AG09309 (cell line): Measurements from ENCODE around the gene MUCL3.

ENCODE experiments used
- DNase-seq: peaks from one replicate; pipeline ENCODE4 v3.0.0-alpha.2; 2010; ENCODE audit warnings: low read depth
- H3K4me3 ChIP-seq: 2 replicates; pipeline ENCODE4 v1.5.1; 2011; ENCODE audit warnings: mild to moderate bottlenecking, low read depth, low read length, moderate library complexity; ENCODE audit not compliant: control insufficient read depth
- TF ChIP-seq, protein P1 (sequence below): IDR thresholded peaks from 2 replicates; pipeline ENCODE4 v1.5.1; 2011; ENCODE audit warnings: mild to moderate bottlenecking, low read depth, low read length, inconsistent platforms; ENCODE audit not compliant: insufficient read depth, control insufficient read depth; ENCODE audit errors: missing control alignments

The MUCL3 gene

DNA sequence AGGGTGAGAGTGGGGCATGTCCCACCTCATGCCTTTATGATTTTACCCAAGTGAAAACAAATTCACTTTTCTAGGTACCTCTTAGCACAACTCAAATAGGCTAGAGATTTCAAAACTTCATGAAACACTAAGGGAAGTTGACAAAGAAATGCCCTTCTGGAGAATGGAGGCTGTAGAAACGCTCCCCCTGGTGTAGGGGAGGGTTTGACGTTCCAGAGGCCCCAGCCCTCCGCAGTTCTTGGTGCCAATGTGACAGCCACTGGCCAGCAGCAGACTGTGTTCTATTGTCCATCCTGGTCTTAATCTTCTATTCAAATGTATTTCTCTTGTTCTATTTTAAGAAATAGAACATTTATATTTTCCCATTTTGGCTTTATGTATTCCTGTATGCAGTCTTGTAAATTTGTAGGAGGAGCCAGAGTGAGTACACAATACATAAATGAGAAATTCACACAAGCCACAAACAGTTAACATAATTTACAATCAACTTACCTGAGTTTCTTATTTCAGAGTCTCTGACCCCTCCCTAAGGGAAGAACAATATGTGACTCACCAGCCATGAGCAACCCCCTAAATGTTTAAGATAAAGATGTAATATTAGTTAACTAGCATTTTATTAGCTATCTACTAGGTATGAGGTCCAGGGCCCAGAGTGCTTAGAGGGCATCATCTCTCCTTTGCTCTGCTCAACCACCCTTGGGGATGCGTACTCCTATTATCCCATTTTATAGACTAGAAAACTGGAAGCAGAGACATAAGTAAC is 33.9 kb downstream of the MUCL3 start:
- no peak overlapping the region for H3K4me3 ChIP-seq
- TF ChIP-seq, protein P1, sequence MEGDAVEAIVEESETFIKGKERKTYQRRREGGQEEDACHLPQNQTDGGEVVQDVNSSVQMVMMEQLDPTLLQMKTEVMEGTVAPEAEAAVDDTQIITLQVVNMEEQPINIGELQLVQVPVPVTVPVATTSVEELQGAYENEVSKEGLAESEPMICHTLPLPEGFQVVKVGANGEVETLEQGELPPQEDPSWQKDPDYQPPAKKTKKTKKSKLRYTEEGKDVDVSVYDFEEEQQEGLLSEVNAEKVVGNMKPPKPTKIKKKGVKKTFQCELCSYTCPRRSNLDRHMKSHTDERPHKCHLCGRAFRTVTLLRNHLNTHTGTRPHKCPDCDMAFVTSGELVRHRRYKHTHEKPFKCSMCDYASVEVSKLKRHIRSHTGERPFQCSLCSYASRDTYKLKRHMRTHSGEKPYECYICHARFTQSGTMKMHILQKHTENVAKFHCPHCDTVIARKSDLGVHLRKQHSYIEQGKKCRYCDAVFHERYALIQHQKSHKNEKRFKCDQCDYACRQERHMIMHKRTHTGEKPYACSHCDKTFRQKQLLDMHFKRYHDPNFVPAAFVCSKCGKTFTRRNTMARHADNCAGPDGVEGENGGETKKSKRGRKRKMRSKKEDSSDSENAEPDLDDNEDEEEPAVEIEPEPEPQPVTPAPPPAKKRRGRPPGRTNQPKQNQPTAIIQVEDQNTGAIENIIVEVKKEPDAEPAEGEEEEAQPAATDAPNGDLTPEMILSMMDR, result no peak
- no peak for DNase-seq

DNA sequence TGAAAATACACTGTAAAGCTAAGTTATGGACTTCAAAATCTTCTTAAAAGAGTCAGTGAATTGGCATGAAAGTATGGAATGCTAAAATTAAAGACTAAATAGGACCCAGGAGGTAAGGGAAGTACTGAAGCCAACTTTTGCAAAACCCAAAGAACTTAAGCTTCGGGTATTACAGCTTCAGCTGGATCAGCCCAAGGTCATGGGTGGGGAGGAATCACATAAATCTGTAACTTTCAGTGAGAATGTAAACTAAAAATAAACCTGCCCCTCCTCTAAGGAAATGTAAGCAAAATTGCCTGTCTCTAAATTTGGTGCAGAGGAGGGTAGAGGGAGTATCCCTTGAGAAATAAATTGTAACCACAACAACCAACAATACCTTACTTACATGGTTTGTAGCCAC is 38.4 kb downstream of the MUCL3 start:
- H3K4me3 ChIP-seq, result no peak overlapping the region
- TF ChIP-seq, protein P1, result no peak
- no peak for DNase-seq

DNA sequence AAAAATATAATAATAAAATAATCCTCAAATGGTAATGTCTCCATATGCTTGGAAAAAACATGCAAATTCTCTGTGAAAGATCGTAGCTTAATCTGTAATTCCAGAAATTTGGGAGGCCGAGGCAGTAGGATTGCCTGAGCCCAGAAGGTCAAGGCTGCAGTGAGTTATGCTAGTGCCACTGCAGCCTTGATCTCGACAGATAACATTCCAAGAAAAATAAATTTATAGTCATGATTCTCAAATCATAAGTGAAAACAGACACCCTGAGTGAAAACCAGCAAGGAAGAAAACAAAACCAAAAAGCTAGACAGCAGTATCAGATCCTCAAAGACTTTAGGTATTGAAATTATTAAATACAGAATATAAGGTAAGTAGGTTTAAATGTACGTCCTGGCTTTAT is 38.9 kb downstream of the MUCL3 start:
- TF ChIP-seq, protein P1, result no peak
- no peak overlapping the region for H3K4me3 ChIP-seq
- no peak for DNase-seq

DNA sequence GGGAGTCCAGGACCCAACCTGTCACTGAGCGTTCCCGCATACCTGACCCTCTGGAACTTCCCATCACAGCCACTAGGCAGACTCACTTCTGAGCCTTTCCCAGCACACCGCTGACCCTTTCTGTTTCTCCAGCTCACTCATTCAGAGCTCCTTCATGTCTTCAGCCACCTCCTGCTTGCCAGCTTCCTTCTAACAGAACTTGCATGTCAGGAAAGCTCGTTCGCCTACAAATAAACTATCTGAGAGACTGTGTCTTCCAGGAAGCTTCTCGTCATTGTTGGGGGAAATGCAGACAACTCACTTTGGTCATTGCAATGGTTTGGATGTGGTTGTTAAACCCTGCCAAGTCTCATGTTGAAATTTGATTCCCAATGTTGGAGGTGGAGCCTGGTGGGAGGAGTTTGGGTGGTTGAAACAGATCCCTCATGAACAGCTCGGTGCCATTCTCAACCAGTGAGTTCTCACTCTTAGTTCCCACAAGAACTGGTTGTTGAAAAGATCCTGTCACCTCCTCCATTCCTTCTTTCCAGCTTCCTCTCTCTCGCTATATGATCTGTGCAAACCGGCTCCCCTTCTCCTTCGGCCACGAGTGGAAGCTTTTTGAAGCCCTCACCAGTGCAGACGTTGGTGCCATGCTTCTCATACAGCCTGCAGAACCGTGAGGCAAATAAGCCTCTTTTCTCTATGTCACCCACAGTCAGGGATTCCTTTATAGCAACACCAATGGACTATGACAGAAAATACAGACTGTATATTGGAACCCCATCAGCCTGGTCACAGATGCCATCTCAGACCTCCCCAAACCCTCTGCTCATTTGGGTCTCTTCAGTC is 41.4 kb downstream of the MUCL3 start:
- peak; percentile 21 for DNase-seq
- TF ChIP-seq, protein P1, result peak; percentile 33
- H3K4me3 ChIP-seq, result peak overlapping the region; percentile 12

DNA sequence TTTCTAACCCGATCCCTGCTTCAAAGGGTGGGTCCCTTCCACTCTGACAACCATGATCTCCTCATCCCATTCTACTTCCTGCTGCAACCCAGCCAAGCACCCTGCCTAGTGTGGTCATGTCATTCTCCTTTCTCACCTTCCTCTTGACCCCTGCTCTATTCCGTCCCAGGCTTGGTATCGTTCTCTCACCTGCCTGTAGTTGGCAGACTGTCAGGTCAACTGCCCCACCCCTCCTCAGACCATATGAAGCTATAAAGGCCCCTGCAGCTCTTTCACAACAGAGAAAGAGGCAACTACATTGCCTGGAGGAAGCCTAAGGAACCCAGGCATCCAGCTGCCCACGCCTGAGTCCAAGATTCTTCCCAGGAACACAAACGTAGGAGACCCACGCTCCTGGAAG is 42.7 kb downstream of the MUCL3 start, which contains the start of gene MUC21:
MUC21 (plus strand) TSS at position 280 of the 400 bp plus-strand sequence. CDS start 241 bp downstream, outside the sequence.
- DNase-seq, result no peak
- no peak within 1 kb of the TSS for H3K4me3 ChIP-seq
- TF ChIP-seq, protein P1, result no peak

DNA sequence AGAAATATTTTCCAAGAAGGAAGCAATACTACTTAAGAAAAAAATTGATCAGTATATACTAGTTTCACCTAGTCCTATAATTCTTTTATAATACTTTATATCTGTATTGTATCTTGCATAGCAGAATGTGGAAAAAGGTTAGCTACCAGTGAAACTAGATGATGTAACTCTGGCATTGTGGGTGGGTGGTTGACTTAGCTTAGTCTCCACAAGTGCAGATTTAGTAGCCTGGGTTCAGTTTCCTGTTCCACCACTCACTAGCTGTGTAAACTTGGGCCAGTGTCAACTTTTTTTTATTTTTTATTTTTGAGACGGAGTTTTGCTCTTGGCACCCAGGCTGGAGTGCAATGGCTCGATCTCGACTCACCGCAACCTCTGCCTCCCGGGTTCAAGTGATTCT is 44.7 kb downstream of the MUCL3 start:
- no peak for DNase-seq
- no peak overlapping the region for H3K4me3 ChIP-seq
- TF ChIP-seq, protein P1, result no peak
